ENCODE data around the gene BANP.
"Not testable (repeated sequence)": the region's sequence is repeated elsewhere in the genome, so short reads cannot be mapped to it uniquely, and the experiment has no call there.

Gene BANP

GRCh38 chr16:87973717-87974116 is 22.5 kb downstream of the BANP start:
- no peak for DNase-seq

GRCh38 chr16:87974178-87974577 is 22.9 kb downstream of the BANP start:
- no peak for DNase-seq

GRCh38 chr16:87976665-87977064 is 25.4 kb downstream of the BANP start:
- no peak for DNase-seq

- no peak for DNase-seq
Measured at GRCh38 chr16:87978127-87978526, 26.9 kb downstream of the BANP start.

DNA sequence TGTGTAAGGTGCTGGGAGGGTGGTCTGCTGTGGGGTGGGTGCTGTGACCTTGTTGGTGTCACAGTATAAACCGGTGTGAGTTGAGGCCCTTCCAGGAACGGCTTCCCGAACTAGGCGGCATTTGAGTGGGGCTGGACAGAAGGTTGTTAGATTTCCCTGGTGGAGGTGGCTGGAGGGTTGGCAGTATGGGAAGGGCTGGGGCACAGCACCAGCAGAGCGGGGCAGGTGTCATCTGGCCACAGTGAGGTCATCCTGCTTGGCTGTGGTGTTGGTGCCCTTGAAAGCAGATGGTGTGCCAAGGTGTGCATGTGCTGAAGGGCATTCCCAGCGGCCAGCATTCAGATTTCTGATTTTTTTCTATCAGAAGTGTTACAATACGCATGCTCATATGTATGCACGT is 28.1 kb downstream of the BANP start:
- peak; percentile 31 for DNase-seq

DNA sequence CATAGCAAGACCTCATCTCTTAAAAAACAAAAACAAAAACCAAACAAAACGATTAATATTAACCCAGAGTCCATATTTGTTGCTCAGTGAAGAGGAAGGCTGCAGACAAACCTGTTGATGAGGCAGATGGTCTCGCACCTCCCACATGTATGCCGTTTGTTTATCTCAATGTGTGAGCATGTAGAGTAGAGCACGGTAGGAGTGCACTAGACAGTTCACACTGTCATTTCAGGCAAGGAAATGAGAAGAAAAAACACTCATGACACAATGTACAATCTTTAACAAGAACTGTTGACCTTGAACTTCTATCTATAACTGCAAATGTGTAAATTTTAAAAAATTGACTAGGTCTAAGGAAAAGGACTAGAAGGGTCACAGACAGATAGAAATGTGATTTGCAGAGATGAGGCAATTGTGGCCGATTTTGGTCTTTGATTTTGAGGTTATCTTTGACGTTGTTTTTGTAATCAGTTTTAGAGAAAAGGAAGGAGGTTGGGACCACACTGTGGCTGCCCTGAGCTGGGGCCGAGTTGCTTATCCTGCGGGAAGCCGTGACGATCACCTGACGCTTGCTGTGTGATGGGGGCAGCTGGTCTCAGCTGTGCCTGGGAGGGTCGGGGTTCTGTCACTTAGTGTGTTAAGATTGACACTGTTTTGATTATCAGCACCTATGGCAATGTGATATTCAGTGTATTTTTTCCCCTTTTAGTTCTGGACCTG is 28.8 kb downstream of the BANP start:
- DNase-seq: not testable (repeated sequence)

GRCh38 chr16:87981376-87981775 is 30.1 kb downstream of the BANP start:
- DNase-seq: not testable (repeated sequence)

DNA sequence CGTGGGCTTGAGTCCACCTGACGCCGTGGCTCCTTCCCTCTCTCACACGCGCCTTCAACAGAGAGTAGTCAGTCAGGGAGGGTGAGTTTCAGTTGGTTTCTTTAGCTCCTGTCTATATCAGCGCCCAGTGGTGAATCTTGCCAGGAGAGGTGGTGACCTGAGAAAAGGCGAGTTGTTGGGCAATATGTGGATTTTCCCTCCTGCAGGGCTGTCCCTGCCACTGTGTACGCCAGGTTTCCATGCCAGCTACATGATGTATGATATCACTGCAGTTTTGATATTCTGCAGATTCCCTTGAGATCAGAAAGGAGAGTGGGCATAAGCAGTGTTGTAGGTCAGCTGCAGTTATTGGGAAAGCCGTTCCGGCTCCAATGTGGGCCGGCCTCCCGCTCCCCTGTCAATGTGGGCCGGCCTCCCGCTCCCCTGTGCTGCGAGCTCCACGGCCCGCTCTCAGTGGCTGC is 31.4 kb downstream of the BANP start:
- no peak for DNase-seq

DNA sequence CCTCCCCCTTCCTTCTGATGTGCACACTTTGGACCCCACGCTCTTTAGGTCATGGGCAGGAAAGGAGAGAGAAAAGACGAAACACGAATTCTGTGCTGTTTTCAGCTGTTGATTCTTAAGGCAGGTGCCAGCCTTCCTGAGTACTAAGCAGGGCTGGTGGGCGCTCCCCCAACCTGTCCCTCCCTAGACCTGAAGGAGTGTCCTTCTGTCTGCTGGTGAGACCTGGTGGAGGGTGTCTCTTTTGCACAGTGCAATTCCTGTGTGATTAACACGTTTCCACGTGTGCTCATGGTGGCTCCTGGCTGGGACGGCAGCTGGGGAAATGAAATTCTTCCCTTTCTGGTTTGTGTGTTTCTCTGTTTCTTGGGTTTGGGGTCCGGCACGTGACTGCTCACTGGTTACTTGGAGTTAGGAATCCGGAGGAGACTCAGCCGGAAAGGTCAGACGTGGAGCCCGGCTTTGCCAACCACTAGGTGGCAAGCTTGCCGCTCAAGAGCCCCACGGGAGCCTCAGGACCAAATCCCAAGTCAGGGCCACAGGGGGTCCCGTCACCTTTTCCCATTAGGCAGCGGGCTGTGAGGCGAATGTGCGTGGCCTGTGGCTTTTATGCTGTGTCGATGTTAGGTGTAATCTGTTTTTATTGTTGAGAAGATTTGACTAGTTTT is 32.0 kb downstream of the BANP start:
- DNase-seq: not testable (repeated sequence)

DNA sequence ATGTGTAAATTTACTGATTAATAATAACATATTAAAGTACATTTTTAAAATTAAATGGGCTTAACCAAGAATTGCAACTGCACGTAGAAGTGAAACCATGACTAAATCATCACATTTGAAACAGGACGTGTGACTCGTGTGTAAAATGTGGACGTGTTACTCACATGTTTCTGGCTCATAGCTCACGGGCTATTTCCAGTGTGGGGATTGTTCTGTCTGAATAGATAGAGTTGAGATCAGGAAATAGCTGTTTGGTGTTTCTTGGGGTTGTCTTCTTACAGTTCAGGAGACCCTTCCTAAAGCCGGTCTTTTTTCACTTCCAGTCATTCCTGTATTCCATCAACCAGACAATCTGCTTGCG is 32.5 kb downstream of the BANP start:
- not testable (repeated sequence) for DNase-seq

GRCh38 chr16:87984180-87984579 is 32.9 kb downstream of the BANP start:
- not testable (repeated sequence) for DNase-seq

DNA sequence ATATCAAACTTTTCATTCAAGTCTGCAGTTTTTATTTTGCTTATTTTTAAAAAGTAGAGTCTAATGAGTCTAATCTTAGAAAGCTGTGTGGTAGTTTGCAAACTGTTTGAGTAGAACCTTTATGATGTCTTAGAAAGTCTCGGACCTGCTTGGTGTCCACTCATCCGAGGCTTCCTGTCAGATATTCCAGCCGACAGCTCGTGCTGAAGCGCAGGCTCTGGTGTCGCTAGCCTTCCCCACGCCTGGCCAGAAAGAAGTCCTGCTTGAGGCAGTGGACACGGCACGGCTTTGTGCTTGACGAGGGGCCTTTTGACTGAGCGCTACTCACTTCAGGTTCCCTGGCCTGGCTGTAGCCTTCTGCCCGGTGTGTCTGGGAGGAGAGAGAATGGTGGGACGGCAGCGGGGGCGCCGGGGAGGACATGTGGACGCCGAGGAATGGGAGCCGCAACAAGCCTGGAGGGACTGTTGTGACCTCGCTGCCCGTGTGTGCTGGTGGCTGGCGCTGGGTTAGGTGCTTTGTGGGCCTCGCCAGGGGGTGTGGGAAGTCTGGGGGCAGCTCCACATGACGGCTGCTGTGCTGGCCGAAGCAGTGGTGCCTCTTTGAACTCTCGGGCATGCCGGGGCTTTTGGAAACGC is 33.5 kb downstream of the BANP start:
- DNase-seq: no peak

DNA sequence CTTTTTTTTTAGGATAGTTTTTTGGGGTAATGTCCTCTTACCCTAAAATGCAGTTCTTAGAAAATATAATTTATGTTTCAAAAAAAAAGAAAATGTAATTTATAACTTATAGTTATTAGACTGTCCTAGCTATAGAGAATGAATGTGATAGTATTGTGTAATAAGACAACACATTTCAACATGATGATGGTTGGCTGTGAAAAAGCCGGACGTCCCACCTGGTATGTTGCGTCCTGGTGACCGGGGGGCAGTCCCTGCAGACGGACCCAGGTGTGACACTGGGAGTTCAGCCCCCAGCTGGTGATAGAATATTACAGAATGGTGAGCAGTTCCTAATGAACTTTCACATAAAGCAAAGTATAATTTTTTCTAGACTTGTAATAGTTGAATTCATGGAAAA is 34.3 kb downstream of the BANP start:
- not testable (repeated sequence) for DNase-seq

DNA sequence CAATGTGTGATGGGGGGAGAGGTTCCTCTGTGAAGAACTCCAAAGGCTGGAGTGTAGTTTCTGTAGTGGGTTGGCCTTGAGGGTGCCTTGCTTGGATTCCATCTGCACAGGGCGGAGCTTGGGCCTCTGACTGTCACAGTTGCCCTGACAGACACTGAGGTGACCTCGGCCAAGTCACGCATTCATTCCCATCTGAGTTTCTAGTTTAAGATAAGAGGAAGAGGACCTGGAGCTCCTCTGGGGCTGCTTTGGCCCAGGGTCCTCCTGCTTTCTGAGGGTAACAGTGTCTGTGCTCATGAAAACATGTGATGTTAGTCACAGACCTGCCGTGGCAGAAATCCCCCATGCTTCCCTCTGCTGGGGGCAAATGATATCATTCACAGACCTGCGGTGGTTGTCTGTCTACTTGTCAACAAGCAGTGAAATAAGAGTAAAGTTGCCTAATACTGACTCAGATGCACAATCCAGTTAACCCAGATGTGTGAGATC is 35.2 kb downstream of the BANP start:
- DNase-seq: not testable (repeated sequence)

- DNase-seq: not testable (repeated sequence)
Measured at GRCh38 chr16:87988596-87988995, 37.4 kb downstream of the BANP start.

GRCh38 chr16:87990254-87990653 is 39.0 kb downstream of the BANP start:
- not testable (repeated sequence) for DNase-seq

- DNase-seq: not testable (repeated sequence)
Measured at GRCh38 chr16:87992142-87992541, 40.9 kb downstream of the BANP start.

GRCh38 chr16:87993901-87994300 is 42.7 kb downstream of the BANP start:
- no peak for DNase-seq

GRCh38 chr16:87995644-87996043 is 44.4 kb downstream of the BANP start:
- no peak for DNase-seq

- no peak for DNase-seq
Measured at GRCh38 chr16:87996962-87997880, 46.0 kb downstream of the BANP start.

DNA sequence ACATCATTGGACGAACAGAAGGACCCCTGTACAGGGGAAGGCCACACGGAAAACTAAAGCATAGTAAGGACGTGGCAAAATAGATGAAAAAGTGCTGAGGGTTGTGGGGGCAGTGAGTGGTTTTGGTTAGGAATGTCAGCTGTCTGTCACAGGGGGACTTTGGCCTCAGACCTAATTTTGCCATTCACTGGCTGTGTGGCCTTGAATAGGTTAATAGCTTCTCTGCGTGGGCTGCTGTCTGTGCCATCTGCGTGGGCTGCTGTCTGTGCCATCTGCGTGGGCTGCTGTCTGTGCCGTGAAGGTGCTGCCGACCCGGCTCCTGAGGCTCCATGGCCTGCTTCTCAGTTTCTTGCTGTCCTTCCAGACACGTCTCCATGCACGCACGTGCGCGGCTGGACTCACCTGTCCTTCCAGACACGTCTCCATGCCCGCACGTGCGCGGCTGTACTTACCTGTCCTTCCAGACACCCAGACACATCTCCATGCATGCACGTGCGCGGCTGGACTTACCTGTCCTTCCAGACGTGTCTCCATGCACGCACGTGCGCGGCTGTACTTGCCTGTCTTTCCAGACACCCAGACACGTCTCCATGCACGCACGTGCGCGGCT is 47.1 kb downstream of the BANP start:
- DNase-seq: not testable (repeated sequence)

- not testable (repeated sequence) for DNase-seq
Measured at GRCh38 chr16:87998992-87999391, 47.8 kb downstream of the BANP start.

Data from SHP77 treated with DMSO at 0.1 percent for 48 hours (cell line).